ENCODE measurements around the gene MED12L. TPM values are rescaled to one million over a fixed set of nuclear protein-coding genes. Genes with fewer than 3 reads are reported as not detected.

Gene MED12L, protein sequence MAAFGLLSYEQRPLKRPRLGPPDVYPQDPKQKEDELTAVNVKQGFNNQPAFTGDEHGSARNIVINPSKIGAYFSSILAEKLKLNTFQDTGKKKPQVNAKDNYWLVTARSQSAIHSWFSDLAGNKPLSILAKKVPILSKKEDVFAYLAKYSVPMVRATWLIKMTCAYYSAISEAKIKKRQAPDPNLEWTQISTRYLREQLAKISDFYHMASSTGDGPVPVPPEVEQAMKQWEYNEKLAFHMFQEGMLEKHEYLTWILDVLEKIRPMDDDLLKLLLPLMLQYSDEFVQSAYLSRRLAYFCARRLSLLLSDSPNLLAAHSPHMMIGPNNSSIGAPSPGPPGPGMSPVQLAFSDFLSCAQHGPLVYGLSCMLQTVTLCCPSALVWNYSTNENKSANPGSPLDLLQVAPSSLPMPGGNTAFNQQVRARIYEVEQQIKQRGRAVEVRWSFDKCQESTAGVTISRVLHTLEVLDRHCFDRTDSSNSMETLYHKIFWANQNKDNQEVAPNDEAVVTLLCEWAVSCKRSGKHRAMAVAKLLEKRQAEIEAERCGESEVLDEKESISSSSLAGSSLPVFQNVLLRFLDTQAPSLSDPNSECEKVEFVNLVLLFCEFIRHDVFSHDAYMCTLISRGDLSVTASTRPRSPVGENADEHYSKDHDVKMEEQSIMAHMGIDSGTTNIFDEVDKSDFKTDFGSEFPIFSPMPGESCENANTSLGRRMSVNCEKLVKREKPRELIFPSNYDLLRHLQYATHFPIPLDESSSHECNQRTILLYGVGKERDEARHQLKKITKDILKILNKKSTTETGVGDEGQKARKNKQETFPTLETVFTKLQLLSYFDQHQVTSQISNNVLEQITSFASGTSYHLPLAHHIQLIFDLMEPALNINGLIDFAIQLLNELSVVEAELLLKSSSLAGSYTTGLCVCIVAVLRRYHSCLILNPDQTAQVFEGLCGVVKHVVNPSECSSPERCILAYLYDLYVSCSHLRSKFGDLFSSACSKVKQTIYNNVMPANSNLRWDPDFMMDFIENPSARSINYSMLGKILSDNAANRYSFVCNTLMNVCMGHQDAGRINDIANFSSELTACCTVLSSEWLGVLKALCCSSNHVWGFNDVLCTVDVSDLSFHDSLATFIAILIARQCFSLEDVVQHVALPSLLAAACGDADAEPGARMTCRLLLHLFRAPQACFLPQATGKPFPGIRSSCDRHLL (N-terminal part only)
- under 1 TPM; 0.12 to 0.77 (median 0.21) TPM for total RNA-seq

DNA sequence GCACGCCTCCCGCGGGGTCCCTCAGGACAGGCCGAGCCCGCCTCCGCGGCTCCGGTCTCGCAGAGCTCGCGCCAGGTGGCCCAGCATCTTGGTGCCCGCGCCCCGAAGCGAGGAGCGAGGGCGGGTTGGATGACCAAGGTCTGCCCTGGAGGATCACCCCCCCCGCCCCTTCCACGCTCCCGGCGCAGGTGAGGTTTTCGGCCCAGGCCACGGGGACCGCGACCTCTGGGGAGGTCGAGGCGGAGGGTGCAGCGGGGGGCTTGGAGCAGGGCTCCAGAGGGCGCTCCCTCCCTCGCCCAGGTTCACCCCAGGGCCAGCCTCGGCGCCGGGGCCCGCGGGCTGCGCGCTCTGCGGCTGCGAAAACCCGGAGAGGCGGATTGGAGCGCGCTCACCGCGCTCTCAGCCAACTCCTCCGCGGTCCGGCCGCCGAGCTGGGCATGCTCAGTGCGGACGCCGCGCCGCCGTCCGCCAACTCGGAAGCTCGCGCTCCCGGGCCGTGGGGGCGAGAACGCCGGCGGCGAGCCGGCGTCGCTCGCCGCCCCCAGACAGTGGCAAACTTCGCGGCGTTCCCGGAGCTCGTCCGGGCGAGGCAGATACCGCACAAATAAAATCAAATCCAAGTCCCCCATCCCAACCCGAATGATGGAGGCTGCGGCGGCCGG, at the start of gene MED12L:
Gene MED12L, plus strand, starts transcription at position 438 of the 662 bp plus-strand sequence. CDS start 1,263 bp downstream, outside the sequence.
- H3K4me3 ChIP-seq = peak within 1 kb of the TSS; percentile 52 to 68
- H3K9me3 ChIP-seq = no peaks in the 10 kb centered on the region
- peaks cover 0 to 27% (median 14%) of the 10 kb centered on the region in 3 donors for H3K4me1 ChIP-seq
- H3K27ac ChIP-seq = peak within 1 kb of the TSS in 3 of 4 donors; percentile 52 to 71 (median 65)
- H3K36me3 ChIP-seq = no peaks in the 10 kb centered on the region
- WGBS, 2 donors (ENCODE audit: low coverage in 1 of 2) = no CpG with 5 or more reads among the region's 84 CpGs
- peak; percentile 77 for ATAC-seq
- H3K27me3 ChIP-seq = peaks cover 27% of the 10 kb centered on the region
- no peak for TF ChIP-seq POLR2AphosphoS5 (IDR thresholded peaks at IDR 0.05)
- TF ChIP-seq, protein P1, sequence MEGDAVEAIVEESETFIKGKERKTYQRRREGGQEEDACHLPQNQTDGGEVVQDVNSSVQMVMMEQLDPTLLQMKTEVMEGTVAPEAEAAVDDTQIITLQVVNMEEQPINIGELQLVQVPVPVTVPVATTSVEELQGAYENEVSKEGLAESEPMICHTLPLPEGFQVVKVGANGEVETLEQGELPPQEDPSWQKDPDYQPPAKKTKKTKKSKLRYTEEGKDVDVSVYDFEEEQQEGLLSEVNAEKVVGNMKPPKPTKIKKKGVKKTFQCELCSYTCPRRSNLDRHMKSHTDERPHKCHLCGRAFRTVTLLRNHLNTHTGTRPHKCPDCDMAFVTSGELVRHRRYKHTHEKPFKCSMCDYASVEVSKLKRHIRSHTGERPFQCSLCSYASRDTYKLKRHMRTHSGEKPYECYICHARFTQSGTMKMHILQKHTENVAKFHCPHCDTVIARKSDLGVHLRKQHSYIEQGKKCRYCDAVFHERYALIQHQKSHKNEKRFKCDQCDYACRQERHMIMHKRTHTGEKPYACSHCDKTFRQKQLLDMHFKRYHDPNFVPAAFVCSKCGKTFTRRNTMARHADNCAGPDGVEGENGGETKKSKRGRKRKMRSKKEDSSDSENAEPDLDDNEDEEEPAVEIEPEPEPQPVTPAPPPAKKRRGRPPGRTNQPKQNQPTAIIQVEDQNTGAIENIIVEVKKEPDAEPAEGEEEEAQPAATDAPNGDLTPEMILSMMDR (IDR thresholded peaks at IDR 0.05) = peak in 1 of 4 experiments; percentile 39

DNA sequence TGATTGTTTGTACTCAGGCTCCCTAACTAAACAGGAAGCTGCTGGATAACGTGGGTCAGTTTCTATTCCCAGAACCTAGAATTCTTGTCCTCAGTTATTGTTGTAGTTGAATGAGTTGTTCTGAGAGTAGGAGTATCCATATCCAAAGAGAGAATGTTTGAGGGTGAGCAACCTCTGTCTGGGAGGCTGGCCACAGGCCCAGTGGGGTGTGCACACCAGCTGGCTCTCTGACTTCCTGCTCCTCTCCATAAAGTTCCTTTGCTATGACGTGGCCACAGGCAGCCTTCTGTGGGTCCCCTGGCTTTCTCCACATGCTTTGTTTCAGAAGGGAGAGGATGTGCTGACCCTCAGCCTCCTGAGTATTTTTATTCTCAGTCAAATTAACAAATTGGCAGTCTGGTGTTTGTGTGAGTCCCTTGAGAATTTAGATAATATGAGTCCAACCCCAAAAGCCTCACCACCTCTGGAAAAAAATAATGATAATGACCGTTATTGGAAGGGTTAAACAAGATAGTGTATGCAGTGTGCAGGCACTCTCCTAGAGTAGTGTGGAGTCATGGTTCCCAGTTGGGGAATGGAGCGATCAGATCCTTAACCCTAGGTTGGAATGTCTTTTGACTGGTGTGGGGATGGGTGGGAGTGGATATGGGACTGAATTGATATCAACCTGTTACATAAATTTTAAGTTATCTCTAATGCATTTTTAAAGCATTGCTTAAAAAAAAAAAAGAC, 47.6 kb upstream of the MED12L start:
- Histone ChIP-seq H3K27me3 (no peaks in the 10 kb centered on the region), H3K36me3 (no peaks in the 10 kb centered on the region), H3K4me3 (no peak overlapping the region), H3K4me1 (no peaks in the 10 kb centered on the region), H3K27ac (no peak overlapping the region), H3K9me3 (no peaks in the 10 kb centered on the region)
- ATAC-seq = no peak
- 28 to 43% methylated on average over 3 to 4 of the region's 4 CpGs for WGBS, 2 donors (ENCODE audit: low coverage in 1 of 2)
- TF ChIP-seq POLR2A (IDR thresholded peaks at IDR 0.05) = no peak
- TF ChIP-seq, protein P1 (IDR thresholded peaks at IDR 0.05) = no peak
- TF ChIP-seq EP300 (IDR thresholded peaks at IDR 0.05) = no peak
- no peak for TF ChIP-seq POLR2AphosphoS5 (IDR thresholded peaks at IDR 0.05)

DNA sequence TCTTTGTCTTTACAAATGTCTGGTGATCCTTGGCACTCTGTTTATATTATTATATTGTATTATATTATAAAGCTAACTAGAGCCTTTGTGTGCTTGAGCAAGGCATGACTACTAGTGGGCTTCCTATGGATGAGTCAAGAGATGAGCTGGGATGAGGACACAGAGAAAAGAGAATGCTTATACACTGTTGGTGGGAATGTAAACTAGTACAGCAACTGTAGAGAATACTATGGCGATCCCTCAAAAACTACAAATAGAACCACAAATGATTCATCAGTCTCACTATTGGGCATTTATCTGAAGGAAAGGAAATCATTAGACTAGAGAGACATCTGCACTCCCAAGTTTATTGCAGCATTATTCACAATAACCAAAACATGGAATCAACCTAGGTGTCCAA, 40.8 kb upstream of the MED12L start:
- Histone ChIP-seq H3K36me3 (no peaks in the 10 kb centered on the region), H3K4me3 (no peak overlapping the region), H3K27me3 (no peaks in the 10 kb centered on the region), H3K9me3 (no peaks in the 10 kb centered on the region), H3K4me1 (no peaks in the 10 kb centered on the region), H3K27ac (no peak overlapping the region)
- WGBS, 2 donors (ENCODE audit: low coverage in 1 of 2) = 100% methylated on average over 1 of the region's 1 CpG
- TF ChIP-seq EP300 (IDR thresholded peaks at IDR 0.05) = no peak
- TF ChIP-seq, protein P1 (IDR thresholded peaks at IDR 0.05) = no peak
- TF ChIP-seq POLR2A (IDR thresholded peaks at IDR 0.05) = no peak
- TF ChIP-seq POLR2AphosphoS5 (IDR thresholded peaks at IDR 0.05) = no peak
- no peak for ATAC-seq

DNA sequence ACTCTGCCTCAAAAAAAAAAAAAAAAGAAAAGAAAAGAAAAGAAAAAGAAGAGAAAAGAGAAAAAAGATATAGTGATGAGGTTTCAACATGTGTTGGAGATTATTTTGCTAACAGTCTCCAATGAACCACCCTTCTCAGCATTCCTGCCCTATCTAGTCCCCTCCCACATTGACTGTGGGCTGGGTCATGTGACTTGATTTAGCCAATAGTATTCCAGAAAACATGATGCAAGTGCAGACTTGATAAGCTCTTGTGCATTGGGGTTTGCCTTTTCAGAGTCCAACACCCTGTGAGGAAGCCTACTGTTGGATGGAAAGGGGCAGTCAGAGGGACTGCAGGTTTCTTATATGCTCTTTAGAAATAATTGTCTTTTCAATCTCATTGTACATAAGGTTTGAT, 37.8 kb upstream of the MED12L start:
- Histone ChIP-seq H3K4me3 (no peak overlapping the region), H3K27ac (no peak overlapping the region), H3K9me3 (no peaks in the 10 kb centered on the region), H3K4me1 (no peaks in the 10 kb centered on the region), H3K36me3 (no peaks in the 10 kb centered on the region), H3K27me3 (no peaks in the 10 kb centered on the region)
- TF ChIP-seq POLR2A (IDR thresholded peaks at IDR 0.05) = no peak
- TF ChIP-seq EP300 (IDR thresholded peaks at IDR 0.05) = no peak
- TF ChIP-seq, protein P1 (IDR thresholded peaks at IDR 0.05) = no peak
- TF ChIP-seq POLR2AphosphoS5 (IDR thresholded peaks at IDR 0.05) = no peak
- no peak for ATAC-seq

Data from gastroesophageal sphincter (tissue), 4 donors.